Measurements from ENCODE around the gene HK1. TPM values are rescaled to one million over a fixed set of nuclear protein-coding genes. Genes with fewer than 3 reads are reported as not detected.

Gene HK1
- total and polyA plus RNA-seq, 10 donors = 19.0 to 108 (median 63.4) TPM

DNA sequence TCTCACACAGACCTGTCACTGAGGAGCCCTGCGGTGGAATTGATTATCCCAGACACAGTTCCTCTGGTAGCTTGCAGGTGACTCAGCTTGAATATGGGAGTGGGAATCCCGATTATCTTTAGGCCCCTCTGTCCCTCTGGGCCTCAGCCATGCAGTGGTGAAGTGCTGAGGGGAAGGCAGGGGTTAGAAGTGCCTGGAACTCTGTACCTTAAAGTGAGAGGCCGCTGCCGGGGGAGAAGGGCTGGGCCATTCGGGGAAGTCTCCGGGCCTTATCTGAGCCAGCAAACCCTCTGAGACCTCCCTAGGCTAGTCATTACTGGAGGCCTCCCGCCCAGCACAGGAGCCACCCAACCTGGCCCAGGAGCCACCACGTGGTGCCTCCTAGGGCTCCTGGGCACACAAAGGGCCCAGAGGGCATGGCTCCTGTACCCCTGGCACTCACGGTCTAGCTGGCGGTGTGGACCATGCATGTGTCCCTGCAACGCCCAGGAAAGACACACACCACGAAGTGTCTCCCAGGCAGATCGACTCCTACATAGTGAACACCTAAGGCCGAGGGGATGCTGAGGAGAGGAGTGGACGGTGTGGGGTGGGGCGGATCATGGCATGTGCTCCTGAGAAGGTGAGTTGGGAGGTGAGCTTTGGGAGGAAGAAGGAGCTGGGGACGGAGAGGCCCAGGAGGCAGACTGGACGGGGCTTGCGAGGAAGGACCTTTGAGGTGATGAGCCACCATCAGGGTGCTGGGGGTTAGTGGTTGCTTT is 56.2 kb downstream of the HK1 start:
- Histone ChIP-seq H3K9me3 (no peaks in the 10 kb centered on the region), H3K27ac (peak overlapping the region in 6 of 8 donors; percentile 48 to 83 (median 67)), H3K27me3 (replicated peaks in 1 of 7) (no peaks in the 10 kb centered on the region), H3K4me1 (peaks cover 32 to 98% (median 78%) of the 10 kb centered on the region in 6 donors), H3K36me3 (peaks cover 0 to 36% (median 2%) of the 10 kb centered on the region in 6 donors), H3K4me3 (peak overlapping the region in 3 of 8 donors; percentile 3 to 38 (median 12))
- no peak for DNase-seq
- TF ChIP-seq, protein P1, sequence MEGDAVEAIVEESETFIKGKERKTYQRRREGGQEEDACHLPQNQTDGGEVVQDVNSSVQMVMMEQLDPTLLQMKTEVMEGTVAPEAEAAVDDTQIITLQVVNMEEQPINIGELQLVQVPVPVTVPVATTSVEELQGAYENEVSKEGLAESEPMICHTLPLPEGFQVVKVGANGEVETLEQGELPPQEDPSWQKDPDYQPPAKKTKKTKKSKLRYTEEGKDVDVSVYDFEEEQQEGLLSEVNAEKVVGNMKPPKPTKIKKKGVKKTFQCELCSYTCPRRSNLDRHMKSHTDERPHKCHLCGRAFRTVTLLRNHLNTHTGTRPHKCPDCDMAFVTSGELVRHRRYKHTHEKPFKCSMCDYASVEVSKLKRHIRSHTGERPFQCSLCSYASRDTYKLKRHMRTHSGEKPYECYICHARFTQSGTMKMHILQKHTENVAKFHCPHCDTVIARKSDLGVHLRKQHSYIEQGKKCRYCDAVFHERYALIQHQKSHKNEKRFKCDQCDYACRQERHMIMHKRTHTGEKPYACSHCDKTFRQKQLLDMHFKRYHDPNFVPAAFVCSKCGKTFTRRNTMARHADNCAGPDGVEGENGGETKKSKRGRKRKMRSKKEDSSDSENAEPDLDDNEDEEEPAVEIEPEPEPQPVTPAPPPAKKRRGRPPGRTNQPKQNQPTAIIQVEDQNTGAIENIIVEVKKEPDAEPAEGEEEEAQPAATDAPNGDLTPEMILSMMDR (IDR thresholded peaks at IDR 0.05 in 8 of 11, conservative IDR thresholded peaks at IDR 0.05 in 3 of 11) = no peak
- TF ChIP-seq POLR2AphosphoS5 (IDR thresholded peaks at IDR 0.05) (no peak), POLR2A (IDR thresholded peaks at IDR 0.05) (no peak)
- WGBS, 5 donors = 74 to 85% (median 78%) methylated on average over 15 to 19 of the region's 19 CpGs
- intact Hi-C loops (cut with DNase I; ENCODE audit: low total_unique reads) = no loop called here

DNA sequence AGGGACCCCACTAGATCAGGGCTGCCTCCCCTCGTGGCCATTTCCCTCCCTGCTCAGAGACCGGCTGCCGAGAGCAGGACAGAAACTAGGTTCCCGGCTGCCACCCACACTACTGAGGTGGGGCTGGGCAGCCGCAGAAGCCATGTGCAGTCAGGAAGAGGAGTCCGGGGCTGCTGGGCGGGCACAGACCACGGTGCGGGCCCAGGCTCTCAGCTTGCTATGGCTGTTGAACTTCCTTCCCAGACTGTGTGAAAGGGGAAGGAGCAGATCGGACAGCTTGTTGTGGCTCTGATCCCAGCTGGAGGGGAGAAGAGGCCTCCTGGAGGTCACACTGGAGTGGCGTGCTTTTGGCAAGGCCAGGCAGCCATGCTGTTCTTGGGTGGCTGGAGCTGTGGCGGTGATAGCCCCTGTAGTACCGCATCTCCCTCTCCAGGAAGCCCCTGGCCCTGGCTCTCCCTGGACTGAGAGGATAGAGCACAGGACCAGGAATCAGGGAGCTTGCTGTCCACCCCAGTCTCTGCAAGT is 56.8 kb downstream of the HK1 start:
- DNase-seq = peak; percentile 87
- WGBS, 5 donors = 0 to 14% (median 10%) methylated on average over 10 to 13 of the region's 13 CpGs
- Histone ChIP-seq H3K9me3 (no peaks in the 10 kb centered on the region), H3K4me3 (peak overlapping the region in 3 of 8 donors; percentile 3 to 38 (median 12)), H3K36me3 (peaks cover 0 to 30% (median 2%) of the 10 kb centered on the region in 6 donors), H3K27ac (peak overlapping the region in 6 of 8 donors; percentile 48 to 83 (median 67)), H3K4me1 (peaks cover 31 to 98% (median 79%) of the 10 kb centered on the region in 6 donors), H3K27me3 (replicated peaks in 1 of 7) (no peaks in the 10 kb centered on the region)
- intact Hi-C loops (cut with DNase I; ENCODE audit: low total_unique reads) = no loop called here
- TF ChIP-seq POLR2AphosphoS5 (IDR thresholded peaks at IDR 0.05) (peak; percentile 61 to 82 (median 72)), POLR2A (IDR thresholded peaks at IDR 0.05) (no peak)

DNA sequence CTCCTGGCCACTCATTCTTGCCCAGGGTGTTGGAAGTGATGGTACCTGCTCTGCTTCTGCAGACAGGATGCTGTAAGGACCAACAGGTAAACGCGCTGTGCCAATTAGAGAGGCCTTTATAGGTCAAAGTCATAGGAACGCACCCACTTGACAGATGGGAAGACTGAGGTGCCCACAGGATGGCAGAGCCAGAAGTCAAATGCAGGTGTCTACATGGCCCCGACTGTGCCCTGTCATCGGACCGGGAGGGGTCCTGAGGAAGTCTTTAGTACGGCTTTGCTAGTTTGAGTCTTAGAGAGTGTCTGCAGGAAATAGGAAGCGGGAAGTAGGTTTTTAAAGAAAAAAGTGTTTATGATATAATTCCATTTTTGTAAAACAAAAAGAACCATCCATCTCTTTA is 57.3 kb downstream of the HK1 start:
- Histone ChIP-seq H3K27me3 (replicated peaks in 1 of 7) (no peaks in the 10 kb centered on the region), H3K4me1 (peaks cover 31 to 98% (median 79%) of the 10 kb centered on the region in 6 donors), H3K27ac (peak overlapping the region in 6 of 8 donors; percentile 48 to 83 (median 67)), H3K9me3 (no peaks in the 10 kb centered on the region), H3K36me3 (peaks cover 0 to 25% (median 2%) of the 10 kb centered on the region in 6 donors), H3K4me3 (peak overlapping the region in 2 of 8 donors; percentile 12 to 38)
- no peak for TF ChIP-seq POLR2A (IDR thresholded peaks at IDR 0.05)
- TF ChIP-seq, protein P1 (IDR thresholded peaks at IDR 0.05 in 8 of 11, conservative IDR thresholded peaks at IDR 0.05 in 3 of 11) = no peak
- no peak for TF ChIP-seq POLR2AphosphoS5 (IDR thresholded peaks at IDR 0.05)
- intact Hi-C loops (cut with DNase I; ENCODE audit: low total_unique reads) = no loop called here
- 74 to 84% (median 83%) methylated on average over 8 of the region's 8 CpGs for WGBS, 5 donors
- DNase-seq = no peak

DNA sequence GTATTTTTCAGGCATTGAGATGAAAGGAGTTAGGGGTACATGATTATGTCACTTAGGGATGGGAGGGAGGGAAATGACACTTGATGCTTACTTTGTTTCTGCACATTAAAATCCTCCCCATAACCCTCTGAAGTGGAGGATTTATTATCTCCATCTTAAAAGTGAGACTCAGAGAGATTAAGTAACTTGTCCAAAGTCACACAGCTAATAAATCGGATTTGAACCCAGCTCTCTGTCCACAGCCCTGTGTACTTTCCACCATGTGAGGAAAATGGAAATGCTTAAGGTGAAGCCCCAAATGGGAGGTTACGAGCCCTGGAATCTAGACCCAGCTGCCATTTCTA is 58.6 kb downstream of the HK1 start:
- H3K9me3 ChIP-seq = no peaks in the 10 kb centered on the region
- no peak for DNase-seq
- H3K4me1 ChIP-seq = peaks cover 31 to 99% (median 76%) of the 10 kb centered on the region in 6 donors
- peaks cover 0 to 13% (median 2%) of the 10 kb centered on the region in 6 donors for H3K36me3 ChIP-seq
- no peak for TF ChIP-seq POLR2A (IDR thresholded peaks at IDR 0.05)
- TF ChIP-seq, protein P1 (IDR thresholded peaks at IDR 0.05 in 8 of 11, conservative IDR thresholded peaks at IDR 0.05 in 3 of 11) = no peak
- no peak for TF ChIP-seq POLR2AphosphoS5 (IDR thresholded peaks at IDR 0.05)
- WGBS, 5 donors = 42 to 82% (median 61%) methylated on average over 2 of the region's 2 CpGs
- intact Hi-C loops (cut with DNase I; ENCODE audit: low total_unique reads) = no loop called here
- no peaks in the 10 kb centered on the region for H3K27me3 ChIP-seq (replicated peaks in 1 of 7)
- H3K4me3 ChIP-seq = no peak overlapping the region
- H3K27ac ChIP-seq = peak overlapping the region in 6 of 8 donors; percentile 17 to 83 (median 68)
